IPS-18a (cell line): ENCODE results near the gene PEX10.
"Not testable (repeated sequence)": the region's sequence is repeated elsewhere in the genome, so short reads cannot be mapped to it uniquely, and the experiment has no call there.

Experiments used
- H3K27ac ChIP-seq: one replicate; pipeline ENCODE4 v1.5.1; 2013; ENCODE audit warnings: low read length
- H3K27me3 ChIP-seq: one replicate; pipeline ENCODE4 v1.6.1; 2013; ENCODE audit warnings: mild to moderate bottlenecking, low read length; ENCODE audit not compliant: control insufficient read depth, insufficient read depth
- H3K36me3 ChIP-seq: one replicate; pipeline ENCODE4 v1.6.1; 2013; ENCODE audit warnings: low read depth, low read length; ENCODE audit not compliant: control insufficient read depth
- H3K4me1 ChIP-seq: one replicate; pipeline ENCODE4 v1.6.1; 2013; ENCODE audit warnings: low read depth, low read length; ENCODE audit not compliant: control insufficient read depth
- H3K4me3 ChIP-seq: one replicate; pipeline ENCODE4 v1.5.1; 2013; ENCODE audit warnings: low read length
- H3K9ac ChIP-seq: one replicate; pipeline ENCODE4 v1.6.1; 2013; ENCODE audit warnings: mild to moderate bottlenecking, low read length, moderate library complexity
- H3K9me3 ChIP-seq: one replicate; pipeline ENCODE4 v1.6.1; 2013; ENCODE audit warnings: low read depth, low read length; ENCODE audit not compliant: control insufficient read depth

Gene PEX10

GRCh38 chr1:2441746-2442145 is 29.4 kb upstream of the PEX10 start:
- H3K9me3 ChIP-seq, result no peaks in the 10 kb centered on the region
- H3K4me3 ChIP-seq, result no peak overlapping the region
- peaks cover 2% of the 10 kb centered on the region for H3K4me1 ChIP-seq
- no peak overlapping the region for H3K9ac ChIP-seq
- no peaks in the 10 kb centered on the region for H3K36me3 ChIP-seq
- no peak overlapping the region for H3K27ac ChIP-seq
- H3K27me3 ChIP-seq, result peaks cover 37% of the 10 kb centered on the region

DNA sequence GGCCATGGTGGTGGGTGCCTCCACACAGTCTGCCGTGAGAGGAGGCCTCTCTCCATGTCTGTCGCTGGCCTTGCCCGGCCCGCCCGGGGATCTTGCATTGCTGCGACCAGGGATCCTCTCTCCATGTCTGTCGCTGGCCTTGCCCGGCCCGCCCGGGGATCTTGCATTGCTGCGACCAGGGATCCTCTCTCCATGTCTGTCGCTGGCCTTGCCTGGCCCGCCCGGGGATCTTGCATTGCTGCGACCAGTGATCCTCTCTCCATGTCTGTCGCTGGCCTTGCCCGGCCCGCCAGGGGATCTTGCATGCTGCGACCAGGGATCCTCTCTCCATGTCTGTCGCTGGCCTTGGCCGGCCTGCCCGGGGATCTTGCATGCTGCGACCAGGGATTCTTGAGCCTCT is 28.0 kb upstream of the PEX10 start:
- not testable (repeated sequence) for H3K9me3 ChIP-seq, H3K36me3 ChIP-seq, H3K9ac ChIP-seq, H3K27ac ChIP-seq, H3K4me1 ChIP-seq, H3K4me3 ChIP-seq
- peaks cover 37% of the 10 kb centered on the region for H3K27me3 ChIP-seq

GRCh38 chr1:2439369-2439768 is 27.0 kb upstream of the PEX10 start:
- Histone ChIP-seq H3K4me3 (no peak overlapping the region), H3K4me1 (no peaks in the 10 kb centered on the region), H3K27me3 (peaks cover 28% of the 10 kb centered on the region), H3K9me3 (no peaks in the 10 kb centered on the region), H3K27ac (no peak overlapping the region), H3K9ac (no peak overlapping the region), H3K36me3 (no peaks in the 10 kb centered on the region)

DNA sequence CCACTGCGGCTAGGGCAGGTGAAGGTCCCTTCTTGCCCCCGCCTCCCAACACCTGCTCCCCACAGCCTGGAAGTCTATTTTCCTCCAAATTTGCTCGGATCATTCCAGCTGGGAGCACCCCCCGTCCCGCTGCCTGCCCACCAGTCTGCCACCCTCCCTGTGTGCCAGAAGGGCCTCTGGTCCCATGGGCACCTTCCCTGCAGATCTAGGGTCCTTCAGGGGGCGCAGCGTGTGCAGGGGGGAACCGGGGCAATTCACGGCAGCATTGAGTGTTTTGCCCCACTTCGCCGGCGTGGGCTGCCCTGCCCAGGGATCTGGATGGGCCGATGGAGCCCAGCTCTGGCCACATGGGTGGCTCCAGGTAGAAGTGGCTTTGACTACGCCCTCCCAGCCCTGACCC is 26.3 kb upstream of the PEX10 start:
- Histone ChIP-seq H3K27ac (no peak overlapping the region), H3K4me3 (no peak overlapping the region), H3K27me3 (peaks cover 21% of the 10 kb centered on the region), H3K9me3 (no peaks in the 10 kb centered on the region), H3K9ac (no peak overlapping the region), H3K36me3 (no peaks in the 10 kb centered on the region), H3K4me1 (no peaks in the 10 kb centered on the region)

DNA sequence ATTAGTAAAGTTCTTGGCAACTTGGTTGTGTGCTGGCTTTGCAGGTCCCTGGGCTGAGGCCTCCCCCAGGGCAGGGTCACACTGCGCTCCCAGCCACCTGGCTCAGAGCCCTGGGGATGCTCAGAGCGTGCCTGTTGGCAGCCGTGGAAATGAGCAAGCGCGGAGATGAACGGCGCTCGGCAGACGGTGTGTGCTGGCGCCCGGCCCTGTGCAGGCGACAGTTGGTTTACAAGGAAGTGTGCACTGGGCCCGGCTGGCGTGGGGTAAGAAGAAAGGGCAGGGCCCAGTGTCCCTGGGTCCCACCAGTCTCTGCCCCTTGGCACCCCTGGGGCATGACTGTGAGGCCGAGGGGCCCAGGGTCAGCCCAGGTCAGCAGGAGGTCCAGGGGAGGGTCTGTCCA is 25.7 kb upstream of the PEX10 start:
- Histone ChIP-seq H3K4me3 (no peak overlapping the region), H3K9me3 (no peaks in the 10 kb centered on the region), H3K4me1 (no peaks in the 10 kb centered on the region), H3K27me3 (peaks cover 17% of the 10 kb centered on the region), H3K36me3 (no peaks in the 10 kb centered on the region), H3K9ac (no peak overlapping the region), H3K27ac (no peak overlapping the region)

- no peak overlapping the region for H3K27ac ChIP-seq
- peaks cover 13% of the 10 kb centered on the region for H3K27me3 ChIP-seq
- H3K4me3 ChIP-seq, result no peak overlapping the region
- no peaks in the 10 kb centered on the region for H3K36me3 ChIP-seq
- no peaks in the 10 kb centered on the region for H3K9me3 ChIP-seq
- H3K9ac ChIP-seq, result no peak overlapping the region
- H3K4me1 ChIP-seq, result no peaks in the 10 kb centered on the region
These were observed 25.3 kb upstream of the PEX10 start for GRCh38 chr1:2437617-2438016.

- H3K27ac ChIP-seq, result no peak overlapping the region
- no peaks in the 10 kb centered on the region for H3K36me3 ChIP-seq
- H3K27me3 ChIP-seq, result peaks cover 5% of the 10 kb centered on the region
- no peak overlapping the region for H3K9ac ChIP-seq
- no peaks in the 10 kb centered on the region for H3K9me3 ChIP-seq
- H3K4me1 ChIP-seq, result peaks cover 5% of the 10 kb centered on the region
- no peak overlapping the region for H3K4me3 ChIP-seq
These were observed 24.5 kb upstream of the PEX10 start for GRCh38 chr1:2436876-2437275.

DNA sequence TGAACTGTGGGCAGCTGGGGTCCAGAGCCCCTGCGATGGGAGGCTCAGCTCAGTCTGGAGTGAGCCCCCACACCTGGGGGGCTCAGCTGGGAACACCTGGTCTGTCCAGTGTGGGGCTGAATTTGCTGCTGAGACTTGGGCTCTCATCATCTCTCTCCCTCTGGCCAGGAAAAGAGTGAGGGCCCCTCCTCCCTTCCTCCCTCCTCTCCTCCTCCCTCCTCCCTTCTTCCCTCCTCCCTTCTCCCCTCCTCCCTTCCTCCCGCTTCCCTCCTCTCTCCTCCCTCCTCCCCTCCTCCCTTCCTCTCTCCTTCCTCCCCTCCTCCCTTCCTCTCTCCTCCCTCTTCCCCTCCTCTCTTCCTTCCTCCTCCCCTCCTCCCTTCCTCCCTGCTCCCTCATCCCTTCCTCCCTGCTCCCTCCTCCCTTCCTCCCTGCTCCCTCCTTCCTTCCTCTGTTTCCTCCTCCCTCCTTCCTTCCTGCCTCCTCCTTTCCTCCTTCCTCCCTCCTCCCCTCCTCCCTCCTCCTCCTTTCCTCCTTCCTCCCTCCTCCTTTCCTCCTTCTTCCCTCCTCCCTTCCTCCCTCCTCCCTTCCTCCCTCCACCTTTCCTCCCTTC is 23.5 kb upstream of the PEX10 start:
- Histone ChIP-seq H3K9ac (no peak overlapping the region), H3K27me3 (no peaks in the 10 kb centered on the region), H3K4me1 (peaks cover 5% of the 10 kb centered on the region), H3K4me3 (no peak overlapping the region), H3K36me3 (no peaks in the 10 kb centered on the region), H3K9me3 (no peaks in the 10 kb centered on the region), H3K27ac (no peak overlapping the region)

DNA sequence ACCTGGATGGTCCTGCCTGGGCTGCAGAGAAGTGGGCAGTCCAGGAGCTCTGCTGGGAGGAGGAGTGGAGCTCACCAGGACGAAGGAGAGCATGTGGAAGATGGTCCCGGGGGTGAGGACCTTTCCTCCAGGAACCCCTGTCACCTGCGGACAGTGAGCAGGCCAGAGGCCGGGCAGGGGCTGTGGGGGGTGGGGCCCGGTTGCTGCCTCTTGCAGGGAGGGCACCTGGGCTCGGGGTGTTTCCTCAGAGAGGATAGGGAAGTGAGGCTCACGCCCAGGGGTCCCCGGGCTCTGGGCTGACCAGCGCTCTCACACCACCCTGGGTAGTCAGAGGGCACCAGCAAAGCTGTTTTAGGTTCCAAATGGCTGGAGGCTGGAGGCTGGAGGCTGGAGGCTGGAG is 22.7 kb upstream of the PEX10 start:
- Histone ChIP-seq H3K27ac (no peak overlapping the region), H3K9ac (no peak overlapping the region), H3K27me3 (no peaks in the 10 kb centered on the region)

GRCh38 chr1:2433936-2434655 is 21.7 kb upstream of the PEX10 start:
- Histone ChIP-seq H3K9ac (no peak overlapping the region), H3K27me3 (no peaks in the 10 kb centered on the region), H3K36me3 (no peaks in the 10 kb centered on the region), H3K27ac (no peak overlapping the region), H3K4me3 (no peak overlapping the region), H3K9me3 (no peaks in the 10 kb centered on the region), H3K4me1 (peaks cover 5% of the 10 kb centered on the region)

More for the DNA sequence above, 22.7 kb upstream of the PEX10 start:
- peaks cover 5% of the 10 kb centered on the region for H3K4me1 ChIP-seq
- H3K4me3 ChIP-seq, result no peak overlapping the region
- H3K36me3 ChIP-seq, result no peaks in the 10 kb centered on the region
- no peaks in the 10 kb centered on the region for H3K9me3 ChIP-seq

GRCh38 chr1:2433196-2433595 is 20.8 kb upstream of the PEX10 start:
- H3K36me3 ChIP-seq, result no peaks in the 10 kb centered on the region
- no peak overlapping the region for H3K27ac ChIP-seq
- no peaks in the 10 kb centered on the region for H3K9me3 ChIP-seq
- H3K9ac ChIP-seq, result no peak overlapping the region
- no peaks in the 10 kb centered on the region for H3K27me3 ChIP-seq
- no peak overlapping the region for H3K4me3 ChIP-seq
- H3K4me1 ChIP-seq, result peaks cover 5% of the 10 kb centered on the region

- Histone ChIP-seq H3K4me3 (no peak overlapping the region), H3K27ac (no peak overlapping the region), H3K36me3 (no peaks in the 10 kb centered on the region), H3K4me1 (peaks cover 5% of the 10 kb centered on the region), H3K9me3 (no peaks in the 10 kb centered on the region), H3K27me3 (no peaks in the 10 kb centered on the region), H3K9ac (no peak overlapping the region)
These were observed 20.1 kb upstream of the PEX10 start for GRCh38 chr1:2432441-2432844.
